ENCODE data around the gene NEURL4. TPM values are rescaled to one million over a fixed set of nuclear protein-coding genes. Genes with fewer than 3 reads are reported as not detected.
A peak's percentile ranks its signal among the peaks of the same experiment; 100 is the strongest.

NEURL4 gene
- total RNA-seq, 1 donor from 2014 or later, result 22.6 TPM

DNA sequence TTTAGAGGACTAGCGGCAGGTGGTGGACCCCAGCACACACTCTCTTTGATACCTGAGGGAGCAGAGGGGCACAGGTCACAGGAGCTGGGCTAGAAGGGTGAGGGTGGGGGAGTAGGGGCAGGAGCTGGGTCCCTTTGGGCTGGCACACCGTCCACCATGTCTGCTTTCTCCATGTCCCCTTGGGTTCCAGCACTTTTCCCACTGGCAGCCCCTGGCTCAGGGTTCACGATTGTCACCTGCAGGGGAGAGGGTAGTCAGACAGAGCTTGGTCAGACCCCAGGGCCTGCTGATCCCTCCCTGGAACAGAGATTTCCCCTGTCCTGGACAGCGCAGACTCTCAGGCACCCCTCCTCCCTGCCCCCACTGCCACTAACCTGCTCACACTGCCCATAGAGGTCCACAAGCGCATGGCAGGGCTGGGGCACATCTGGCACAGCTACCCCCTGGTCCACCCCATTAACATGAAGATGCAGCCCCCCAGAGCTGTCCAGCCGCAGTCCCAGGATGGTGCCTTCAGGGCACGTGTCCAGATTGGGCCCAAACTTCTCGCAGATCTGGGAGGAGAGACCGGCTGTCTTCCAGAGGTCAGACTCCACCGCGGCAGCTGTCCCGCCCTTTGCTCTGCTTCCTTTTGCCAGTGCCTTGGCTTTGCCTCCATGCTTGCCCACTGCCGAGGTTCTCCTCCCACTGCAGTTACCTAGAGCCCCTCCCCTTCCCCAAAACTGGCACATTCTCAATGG lies 10.8 kb downstream of the NEURL4 start:
- Histone ChIP-seq H3K4me1 (peaks cover 24% of the 10 kb centered on the region), H3K36me3 (peaks cover 0 to 63% of the 10 kb centered on the region in 2 donors), H3K4me3 (no peak overlapping the region), H3K9me3 (no peaks in the 10 kb centered on the region), H3K27ac (no peak overlapping the region), H3K27me3 (no peaks in the 10 kb centered on the region)
- TF ChIP-seq POLR2A (IDR thresholded peaks at IDR 0.05), result no peak
- no peak for TF ChIP-seq POLR2AphosphoS5 (IDR thresholded peaks at IDR 0.05; ENCODE audit: insufficient read depth in 1 of 2, low read depth in 1 of 2)
- TF ChIP-seq, protein P1, sequence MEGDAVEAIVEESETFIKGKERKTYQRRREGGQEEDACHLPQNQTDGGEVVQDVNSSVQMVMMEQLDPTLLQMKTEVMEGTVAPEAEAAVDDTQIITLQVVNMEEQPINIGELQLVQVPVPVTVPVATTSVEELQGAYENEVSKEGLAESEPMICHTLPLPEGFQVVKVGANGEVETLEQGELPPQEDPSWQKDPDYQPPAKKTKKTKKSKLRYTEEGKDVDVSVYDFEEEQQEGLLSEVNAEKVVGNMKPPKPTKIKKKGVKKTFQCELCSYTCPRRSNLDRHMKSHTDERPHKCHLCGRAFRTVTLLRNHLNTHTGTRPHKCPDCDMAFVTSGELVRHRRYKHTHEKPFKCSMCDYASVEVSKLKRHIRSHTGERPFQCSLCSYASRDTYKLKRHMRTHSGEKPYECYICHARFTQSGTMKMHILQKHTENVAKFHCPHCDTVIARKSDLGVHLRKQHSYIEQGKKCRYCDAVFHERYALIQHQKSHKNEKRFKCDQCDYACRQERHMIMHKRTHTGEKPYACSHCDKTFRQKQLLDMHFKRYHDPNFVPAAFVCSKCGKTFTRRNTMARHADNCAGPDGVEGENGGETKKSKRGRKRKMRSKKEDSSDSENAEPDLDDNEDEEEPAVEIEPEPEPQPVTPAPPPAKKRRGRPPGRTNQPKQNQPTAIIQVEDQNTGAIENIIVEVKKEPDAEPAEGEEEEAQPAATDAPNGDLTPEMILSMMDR (IDR thresholded peaks at IDR 0.05), result no peak
- intact Hi-C loops (cut with DNase I), result no loop called here
- no peak for DNase-seq (ENCODE audit: extremely low spot score in 2 of 2)

DNA sequence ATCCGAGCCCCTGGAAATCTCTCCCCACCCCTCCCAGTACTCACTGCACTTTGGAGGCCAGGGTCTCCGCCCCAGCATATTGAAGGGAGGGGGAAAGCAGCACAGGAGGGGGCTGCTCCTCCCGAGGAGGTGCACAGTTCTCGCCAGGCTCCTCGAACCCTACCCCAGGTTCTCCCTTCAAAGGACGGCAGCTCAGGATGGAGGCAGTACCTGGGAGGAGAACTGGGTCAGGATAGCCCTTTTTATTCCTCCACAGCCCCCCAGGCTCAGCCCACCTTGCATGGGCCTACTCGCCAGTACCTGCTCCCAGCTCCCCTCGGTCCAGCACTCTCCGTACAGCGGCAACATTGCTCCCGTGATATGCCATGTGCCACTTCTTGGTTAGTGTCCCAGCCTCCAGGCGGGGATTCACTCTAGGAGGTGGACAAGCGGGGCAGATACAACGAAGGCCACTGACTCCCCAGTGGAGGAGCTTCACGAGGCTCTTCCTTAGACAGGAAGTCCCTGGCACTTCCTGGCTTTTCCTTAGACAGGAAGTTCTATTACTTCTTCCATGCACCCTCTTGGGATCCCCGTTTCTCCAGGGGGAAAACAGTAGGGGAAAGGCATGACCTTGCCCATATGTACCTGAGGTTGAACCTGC lies 11.9 kb downstream of the NEURL4 start:
- H3K27me3 ChIP-seq, result no peaks in the 10 kb centered on the region
- intact Hi-C loops (cut with DNase I), result no loop called here
- H3K27ac ChIP-seq, result no peak overlapping the region
- H3K36me3 ChIP-seq, result peaks cover 0 to 63% of the 10 kb centered on the region in 2 donors
- no peak overlapping the region for H3K4me3 ChIP-seq
- peaks cover 30% of the 10 kb centered on the region for H3K4me1 ChIP-seq
- no peak for DNase-seq (ENCODE audit: extremely low spot score in 2 of 2)
- TF ChIP-seq, protein P1 (IDR thresholded peaks at IDR 0.05), result no peak
- TF ChIP-seq POLR2A (IDR thresholded peaks at IDR 0.05) (no peak), POLR2AphosphoS5 (IDR thresholded peaks at IDR 0.05; ENCODE audit: insufficient read depth in 1 of 2, low read depth in 1 of 2) (no peak)
- H3K9me3 ChIP-seq, result no peaks in the 10 kb centered on the region

DNA sequence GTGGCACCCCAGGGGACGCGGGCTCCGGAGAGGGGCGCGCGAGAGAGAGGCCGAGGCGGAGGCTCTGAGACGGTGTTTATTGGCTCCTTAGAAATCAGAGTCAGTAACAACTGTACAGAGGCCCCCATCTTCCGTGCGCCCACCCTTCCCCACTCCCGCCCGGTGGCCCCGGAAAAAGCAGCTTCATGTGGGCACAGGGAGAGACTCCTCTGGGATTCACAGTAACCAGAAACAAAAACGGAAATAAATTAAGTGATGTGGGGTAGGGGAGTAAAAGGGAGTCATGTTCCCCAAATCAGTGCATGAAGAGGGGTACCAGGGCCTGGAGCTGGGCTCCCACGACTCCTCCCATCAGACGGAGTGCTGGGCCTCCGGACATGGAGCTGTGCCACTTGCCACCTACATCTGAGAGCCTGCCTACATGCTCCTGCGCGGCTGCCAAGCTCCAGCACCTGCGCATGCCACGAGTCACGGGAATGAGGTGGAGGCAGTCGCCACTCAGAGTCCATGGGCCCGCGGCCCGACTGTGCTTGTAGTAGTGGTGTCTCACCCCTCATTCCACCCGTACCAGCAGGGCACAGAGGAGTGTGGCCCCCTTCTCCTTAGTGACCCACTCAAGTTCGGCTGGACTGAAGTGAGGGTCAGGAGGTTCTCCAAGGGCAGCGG lies 13.4 kb downstream of the NEURL4 start:
- Histone ChIP-seq H3K27me3 (no peaks in the 10 kb centered on the region), H3K36me3 (peaks cover 3 to 62% of the 10 kb centered on the region in 2 donors), H3K4me1 (peaks cover 42% of the 10 kb centered on the region), H3K9me3 (no peaks in the 10 kb centered on the region), H3K27ac (peak overlapping the region; percentile 91), H3K4me3 (peak overlapping the region; percentile 87 to 95)
- TF ChIP-seq POLR2AphosphoS5 (IDR thresholded peaks at IDR 0.05; ENCODE audit: insufficient read depth in 1 of 2, low read depth in 1 of 2) (peak in 1 of 2 donors; percentile 6), POLR2A (IDR thresholded peaks at IDR 0.05) (no peak)
- TF ChIP-seq, protein P1 (IDR thresholded peaks at IDR 0.05), result no peak
- intact Hi-C loops (cut with DNase I), result no loop called here
- no peak for DNase-seq (ENCODE audit: extremely low spot score in 2 of 2)

DNA sequence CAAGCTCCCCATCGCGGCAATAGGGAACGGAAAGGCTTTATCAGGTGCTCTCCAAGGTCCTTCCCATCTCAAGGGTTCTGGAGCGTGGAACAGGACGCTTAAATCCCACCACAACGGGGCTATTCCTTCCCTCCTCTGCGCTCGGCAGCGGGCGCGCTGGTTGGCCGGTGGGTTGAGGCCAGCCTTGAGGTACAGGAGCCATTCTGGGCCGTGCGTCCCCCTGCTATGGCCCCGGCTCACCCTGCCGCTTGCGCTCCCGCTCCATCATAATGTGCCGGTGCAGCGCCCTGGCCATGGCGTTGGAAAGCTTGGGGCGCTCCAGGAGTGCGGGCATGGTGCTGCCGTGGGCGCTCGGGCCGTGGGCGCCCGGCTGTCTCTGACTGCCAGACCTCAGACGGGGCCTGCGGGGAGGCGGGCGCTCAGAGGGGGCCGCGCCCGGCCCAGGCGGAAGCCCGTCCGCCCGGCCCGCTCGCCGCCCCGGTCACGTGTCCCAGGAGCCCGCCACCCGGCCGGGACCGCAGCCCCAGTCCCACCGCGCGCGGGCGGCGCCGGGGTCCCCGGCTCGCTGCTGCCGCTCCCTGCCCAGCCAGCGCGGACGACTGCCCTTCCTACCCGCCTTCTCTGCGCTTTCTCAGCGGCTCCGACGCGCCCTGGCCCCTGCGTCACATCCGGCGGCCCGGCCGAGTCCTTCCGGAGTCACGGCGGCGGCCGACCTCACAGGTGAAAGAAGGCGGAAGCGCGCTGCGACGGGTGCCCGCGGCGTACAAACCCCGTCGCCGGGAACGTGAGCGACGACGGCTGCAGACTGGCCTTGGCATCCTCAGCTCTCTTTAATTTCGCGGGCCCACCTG lies 14.2 kb downstream of the NEURL4 start, which contains the start of gene GPS2:
GPS2 (minus strand) TSS at position 642 of the 851 bp plus-strand sequence; CDS start at position 334, 308 bp downstream.
- TF ChIP-seq, protein P1 (IDR thresholded peaks at IDR 0.05), result no peak
- TF ChIP-seq POLR2AphosphoS5 (IDR thresholded peaks at IDR 0.05; ENCODE audit: insufficient read depth in 1 of 2, low read depth in 1 of 2) (peak; percentile 92 to 96), POLR2A (IDR thresholded peaks at IDR 0.05) (peak in 1 of 2 donors; percentile 60)
- Histone ChIP-seq H3K27ac (peak within 1 kb of the TSS; percentile 91), H3K4me1 (peaks cover 50% of the 10 kb centered on the region), H3K4me3 (peak within 1 kb of the TSS; percentile 87 to 95), H3K9me3 (no peaks in the 10 kb centered on the region), H3K27me3 (no peaks in the 10 kb centered on the region), H3K36me3 (peaks cover 3 to 66% of the 10 kb centered on the region in 2 donors)
- DNase-seq (ENCODE audit: extremely low spot score in 2 of 2), result no peak
- intact Hi-C loops (cut with DNase I), result loop anchor here (5.0 kb wide), 1 partner anchor 32 kb away; no protein-coding TSS in a partner anchor
